MCF 10A (cell line): ENCODE measurements around the gene MIA. TPM values are rescaled to one million over a fixed set of nuclear protein-coding genes. Genes with fewer than 3 reads are reported as not detected.
A peak's percentile ranks its signal among the peaks of the same experiment; 100 is the strongest.
"Not testable (repeated sequence)": the region's sequence is repeated elsewhere in the genome, so short reads cannot be mapped to it uniquely, and the experiment has no call there.

Experiments used
- BruUV-seq: library from RNA; stranded (reverse); fragments of 400-500 nt; replicated peaks from 2 replicates; lab custom pipeline; 2021; lab: Mats Ljungman, UMichigan
- CTCF ChIA-PET: fragments of 300-600 bp; sonication (Branson Sonifier 250); formaldehyde crosslinking; extraction: SDS; loops from one replicate; lab custom pipeline; 2021; ENCODE audit warnings: antibody characterized with exemption, inconsistent platforms; lab: Yijun Ruan, JAX
- POLR2A ChIA-PET: fragments of 300-600, 350-650 bp; sonication (Branson Sonifier 250); formaldehyde crosslinking; extraction: SDS; loops from one replicate; lab custom pipeline; 2020; ENCODE audit warnings: antibody characterized with exemption, inconsistent platforms; lab: Yijun Ruan, JAX
- DNase-seq: peaks from one replicate; pipeline ENCODE4 v3.0.0-alpha.2; 2018; ENCODE audit not compliant: unreplicated experiment
- H3K27ac Mint-ChIP-seq: one replicate; pipeline ENCODE4 v1.8.0; 2022; ENCODE audit warnings: mild to moderate bottlenecking, low read depth, mixed read lengths; ENCODE audit not compliant: unreplicated experiment
- H3K27me3 Mint-ChIP-seq: one replicate; pipeline ENCODE4 v1.8.0; 2022; ENCODE audit warnings: mixed read lengths; ENCODE audit not compliant: insufficient read depth, unreplicated experiment
- H3K36me3 Mint-ChIP-seq: one replicate; pipeline ENCODE4 v1.8.0; 2022; ENCODE audit warnings: mild to moderate bottlenecking, moderate library complexity, mixed read lengths; ENCODE audit not compliant: insufficient read depth, unreplicated experiment
- H3K4me1 Mint-ChIP-seq: one replicate; pipeline ENCODE4 v1.8.0; 2022; ENCODE audit warnings: mixed read lengths; ENCODE audit not compliant: insufficient read depth, unreplicated experiment
- H3K4me3 Mint-ChIP-seq: one replicate; pipeline ENCODE4 v1.8.0; 2022; ENCODE audit warnings: mild to moderate bottlenecking, moderate library complexity, mixed read lengths; ENCODE audit not compliant: unreplicated experiment
- H3K9me3 Mint-ChIP-seq: one replicate; pipeline ENCODE4 v1.8.0; 2022; ENCODE audit warnings: mixed read lengths; ENCODE audit not compliant: unreplicated experiment
- intact Hi-C: fragments of 100-400 bp; cut with micrococcal nuclease; formaldehyde crosslinking; loops from 2 replicates; pipeline ENCODE4 v1.14.1; 2022
- total RNA-seq: library from RNA; stranded (reverse); gene quantifications from 2 replicates; pipeline ENCODE4 v1.2.3, GENCODE V29; 2022
- TF ChIP-seq, protein P1 (sequence below): fragments of 200-600 bp; IDR thresholded peaks from one replicate; pipeline ENCODE4 v1.8.0; 2022; ENCODE audit warnings: antibody characterized with exemption, mild to moderate bottlenecking; ENCODE audit not compliant: unreplicated experiment

The MIA gene
- total RNA-seq, 1 experiment from 2014 or later, result 0.70 TPM

- intact Hi-C loops, result no loop called here
- peak overlapping the region; percentile 77 for H3K4me3 Mint-ChIP-seq
- H3K4me1 Mint-ChIP-seq, result peaks cover 41% of the 10 kb centered on the region
- no peaks in the 10 kb centered on the region for H3K9me3 Mint-ChIP-seq
- peaks cover 12% of the 10 kb centered on the region for H3K27me3 Mint-ChIP-seq
- no TSS peak for BruUV-seq
- TF ChIP-seq, protein P1, sequence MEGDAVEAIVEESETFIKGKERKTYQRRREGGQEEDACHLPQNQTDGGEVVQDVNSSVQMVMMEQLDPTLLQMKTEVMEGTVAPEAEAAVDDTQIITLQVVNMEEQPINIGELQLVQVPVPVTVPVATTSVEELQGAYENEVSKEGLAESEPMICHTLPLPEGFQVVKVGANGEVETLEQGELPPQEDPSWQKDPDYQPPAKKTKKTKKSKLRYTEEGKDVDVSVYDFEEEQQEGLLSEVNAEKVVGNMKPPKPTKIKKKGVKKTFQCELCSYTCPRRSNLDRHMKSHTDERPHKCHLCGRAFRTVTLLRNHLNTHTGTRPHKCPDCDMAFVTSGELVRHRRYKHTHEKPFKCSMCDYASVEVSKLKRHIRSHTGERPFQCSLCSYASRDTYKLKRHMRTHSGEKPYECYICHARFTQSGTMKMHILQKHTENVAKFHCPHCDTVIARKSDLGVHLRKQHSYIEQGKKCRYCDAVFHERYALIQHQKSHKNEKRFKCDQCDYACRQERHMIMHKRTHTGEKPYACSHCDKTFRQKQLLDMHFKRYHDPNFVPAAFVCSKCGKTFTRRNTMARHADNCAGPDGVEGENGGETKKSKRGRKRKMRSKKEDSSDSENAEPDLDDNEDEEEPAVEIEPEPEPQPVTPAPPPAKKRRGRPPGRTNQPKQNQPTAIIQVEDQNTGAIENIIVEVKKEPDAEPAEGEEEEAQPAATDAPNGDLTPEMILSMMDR, result no peak
- H3K27ac Mint-ChIP-seq, result no peak overlapping the region
- ChIA-PET CTCF (interaction anchor here (0.7 to 1.2 kb wide), 3 partner anchors 11 to 210 kb away, joined by 3 to 7 read pairs (median 3); no protein-coding TSS in a partner anchor), POLR2A (interaction anchor here (0.5 to 0.6 kb wide), 2 partner anchors 384 to 844 kb away, joined by 3 read pairs; no protein-coding TSS in a partner anchor)
- H3K36me3 Mint-ChIP-seq, result peaks cover 11% of the 10 kb centered on the region
- DNase-seq, result no peak
Observed at GRCh38 chr19:40809358-40810086, 34.2 kb downstream of the MIA start.

DNA sequence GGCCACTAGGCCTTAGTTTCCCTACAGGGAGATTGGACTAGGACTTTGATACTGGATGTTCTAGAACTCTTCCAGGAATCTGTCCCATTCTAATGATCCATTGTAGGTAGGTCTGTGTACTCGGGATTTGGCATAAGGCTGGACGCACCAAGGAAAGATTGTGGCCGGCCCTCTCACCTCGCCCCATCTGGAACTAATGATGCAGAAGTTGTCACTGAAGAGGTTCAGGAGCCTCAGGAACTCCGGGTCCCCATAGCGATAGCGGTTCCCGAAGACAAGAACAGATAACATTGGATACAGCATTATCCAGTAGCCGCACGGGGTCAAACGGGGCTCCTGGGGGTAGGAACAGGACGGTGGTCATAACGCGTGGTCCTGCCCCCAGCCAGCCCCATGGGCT, 34.8 kb downstream of the MIA start:
- Mint-ChIP-seq H3K27me3 (peaks cover 19% of the 10 kb centered on the region), H3K9me3 (no peaks in the 10 kb centered on the region), H3K4me3 (peak overlapping the region; percentile 77), H3K4me1 (peaks cover 35% of the 10 kb centered on the region), H3K36me3 (peaks cover 11% of the 10 kb centered on the region), H3K27ac (peak overlapping the region; percentile 76)
- TF ChIP-seq, protein P1, result no peak
- POLR2A ChIA-PET, result no interaction called here
- CTCF ChIA-PET, result interaction anchor here (0.7 kb wide), 1 partner anchor 210 kb away, joined by 3 read pairs; no protein-coding TSS in a partner anchor
- BruUV-seq, result no TSS peak
- intact Hi-C loops, result no loop called here
- DNase-seq, result no peak

DNA sequence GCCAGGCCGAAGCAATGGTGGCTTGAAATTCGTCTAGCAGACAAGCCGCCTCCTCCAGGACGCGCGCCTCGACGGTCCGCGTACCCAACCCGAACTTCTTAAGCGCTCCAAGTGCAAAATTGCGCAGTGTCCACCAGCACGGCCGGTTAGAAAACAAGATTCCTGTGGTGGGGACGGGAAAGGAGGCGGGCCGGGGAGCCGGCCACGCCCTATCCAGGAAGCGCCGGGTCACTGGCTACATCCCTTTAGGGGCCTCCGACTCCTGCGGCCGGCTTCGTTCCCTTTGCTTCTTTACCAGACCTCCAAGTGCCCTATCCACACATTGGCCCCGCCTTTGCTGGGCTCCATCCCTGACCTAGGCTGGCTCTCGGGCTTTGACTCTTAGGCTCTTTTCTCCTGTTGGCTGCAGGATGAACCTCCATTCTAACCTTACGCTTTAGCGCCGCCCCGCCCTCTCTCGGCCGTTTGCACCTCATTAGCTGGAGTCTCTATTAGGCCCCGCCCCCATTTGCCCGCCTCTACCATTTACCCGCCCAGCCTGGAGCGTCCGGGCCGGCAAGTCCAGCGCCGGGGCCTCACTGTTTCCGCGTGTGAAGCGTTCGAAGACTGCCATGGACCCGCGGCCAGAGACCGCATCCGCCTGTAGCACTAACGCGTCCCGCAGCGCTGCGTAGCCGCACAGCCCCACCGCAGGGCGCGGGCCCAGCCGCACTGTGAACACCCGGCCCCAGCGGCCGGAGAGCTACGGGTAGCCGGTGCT, 35.5 kb downstream of the MIA start:
- intact Hi-C loops, BruUV-seq, H3K9me3 Mint-ChIP-seq: not testable (repeated sequence)
- CTCF ChIA-PET, result interaction anchor here (0.6 kb wide), 1 partner anchor 205 kb away, joined by 3 read pairs; no protein-coding TSS in a partner anchor
- Mint-ChIP-seq H3K4me1 (peaks cover 35% of the 10 kb centered on the region), H3K27me3 (peaks cover 25% of the 10 kb centered on the region), H3K36me3 (peaks cover 11% of the 10 kb centered on the region), H3K27ac (peak overlapping the region; percentile 76), H3K4me3 (peak overlapping the region; percentile 77)
- POLR2A ChIA-PET, result interaction anchor here (0.7 kb wide), 1 partner anchor 94 kb away, joined by 3 read pairs; the partner anchor contains the start of genes COQ8B and ITPKC
- peak; percentile 68 for DNase-seq
- TF ChIP-seq, protein P1, result peak; percentile 9
